Lung microvascular endothelial cell (primary cell): ENCODE data around the gene RAB7A. TPM values are rescaled to one million over a fixed set of nuclear protein-coding genes. Genes with fewer than 3 reads are reported as not detected.
A peak's percentile ranks its signal among the peaks of the same experiment; 100 is the strongest.

Experiments
- DNase-seq, 2 donors: peaks; one replicate each; pipeline versions ENCODE4 v3.0.0 to v3.0.0-alpha.2; 2010; ENCODE audit warnings: low read depth in 2 of 2
- total RNA-seq: library from RNA; depleted of rRNA; stranded (reverse); fragments of >200 nt; gene quantifications from 2 replicates; pipeline ENCODE4 v1.2.1, GENCODE V29; 2014

RAB7A gene
- total RNA-seq, 1 donor from 2014 or later, result 33.5 TPM

DNA sequence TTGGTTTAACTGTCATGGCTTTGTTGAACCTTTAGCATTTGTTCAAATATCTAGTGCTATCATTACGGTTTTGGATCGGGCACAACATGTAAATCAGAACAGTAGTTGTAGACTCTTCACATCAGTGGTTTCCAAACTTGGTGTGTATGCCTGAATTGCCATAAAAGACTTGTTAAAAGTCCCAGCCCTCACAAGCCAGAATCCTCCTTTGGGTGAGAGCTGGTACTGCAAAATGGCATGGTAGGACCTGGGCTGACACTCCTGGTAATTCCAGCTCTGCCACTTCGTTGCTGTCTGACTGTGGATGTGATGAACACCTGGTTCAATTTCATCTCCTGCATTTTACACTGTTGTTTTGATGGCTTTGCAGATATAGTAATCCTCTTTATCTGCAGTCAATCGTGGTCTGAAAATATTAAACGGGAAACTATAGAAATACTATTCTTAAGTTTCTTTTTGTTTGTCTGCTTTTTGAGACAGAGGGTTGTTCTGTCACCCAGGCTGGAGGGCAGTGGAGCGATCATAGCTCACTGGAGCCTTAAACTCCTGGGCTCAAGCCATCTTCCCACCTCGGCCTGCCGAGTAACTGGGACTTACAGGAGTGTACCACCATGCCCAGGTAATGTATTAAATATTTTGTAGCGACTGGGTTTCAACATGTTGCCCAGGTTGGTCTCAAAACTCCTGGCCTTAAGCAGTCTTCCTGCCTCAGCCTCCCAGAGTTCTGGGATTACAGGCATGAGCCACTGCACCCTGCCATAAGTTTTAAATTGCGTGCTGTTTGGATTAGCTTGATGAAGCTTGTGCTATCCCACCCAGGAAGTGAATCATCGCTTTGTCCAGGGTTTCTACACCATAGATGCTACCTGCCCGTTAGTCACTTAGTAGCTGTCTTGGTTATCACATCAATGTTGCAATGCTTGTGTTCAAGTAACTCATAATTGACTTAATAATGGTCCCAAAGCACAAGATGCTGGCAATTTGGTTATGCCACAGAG, 61.6 kb downstream of the RAB7A start:
- DNase-seq, result peak; percentile 35 to 51

DNA sequence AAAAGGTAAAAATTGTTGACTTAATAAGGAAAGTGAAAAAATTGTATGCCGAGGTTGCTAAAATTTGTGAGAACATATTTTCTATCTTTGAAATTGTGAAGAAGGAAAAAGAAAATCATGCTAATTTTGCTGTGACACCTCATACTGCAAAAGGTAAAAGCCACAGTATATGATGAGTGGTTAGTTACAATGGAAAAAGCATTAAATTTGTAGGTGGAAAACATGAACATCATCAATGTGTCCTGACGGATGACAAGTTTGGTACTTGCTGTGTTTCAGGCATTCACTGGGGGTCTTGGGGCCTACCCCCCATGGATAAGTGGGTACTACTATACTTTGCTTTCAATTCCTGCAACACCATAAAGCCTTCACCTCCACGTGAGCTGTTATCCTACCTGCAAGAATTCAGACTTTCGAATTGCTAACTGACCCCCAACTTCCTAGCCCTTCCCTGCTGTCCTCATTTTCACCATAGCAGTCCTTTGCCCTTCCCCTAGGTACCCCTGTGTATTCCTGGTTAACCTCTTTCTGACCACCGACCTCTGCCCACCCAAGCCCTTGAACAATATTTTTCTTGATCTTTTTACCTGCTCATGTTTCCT, 62.4 kb downstream of the RAB7A start:
- no peak for DNase-seq

DNA sequence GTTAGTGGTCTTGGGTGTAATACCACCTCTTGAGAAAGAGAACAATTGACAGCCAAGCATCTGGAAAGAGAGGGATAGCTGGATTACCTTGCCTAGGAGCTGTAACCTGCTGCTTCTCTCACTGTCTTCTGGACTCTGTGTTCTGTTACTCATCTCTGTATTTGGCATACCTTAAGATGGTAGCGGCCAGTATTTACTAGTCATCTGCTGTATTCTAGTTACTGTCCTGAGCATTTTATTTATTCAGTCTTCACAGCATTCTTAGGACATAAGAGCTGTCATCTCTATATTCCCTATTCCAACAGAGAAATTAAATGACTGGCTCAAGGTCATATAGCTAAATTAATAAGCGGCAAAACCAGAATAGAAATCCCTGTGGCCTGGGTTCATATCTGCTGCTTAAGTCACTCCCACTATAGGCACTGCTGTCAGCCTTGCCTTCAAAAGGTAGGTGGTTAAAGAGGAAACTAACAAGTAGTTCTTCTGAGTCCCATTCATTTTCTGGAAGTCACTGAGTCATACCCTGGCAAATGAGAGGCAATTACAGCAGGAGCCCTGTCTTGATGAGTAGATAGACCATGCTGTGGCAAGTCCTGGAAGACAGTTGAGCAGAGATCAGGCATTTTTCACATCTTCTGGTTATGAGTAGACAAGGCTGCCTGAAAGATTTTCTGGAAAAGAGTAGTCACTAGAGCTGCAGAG, 68.2 kb downstream of the RAB7A start:
- peak in 1 of 2 donors; percentile 79 for DNase-seq

GRCh38 chr3:128794770-128795649, 69.0 kb downstream of the RAB7A start:
- DNase-seq, result peak; percentile 66 to 76

- DNase-seq, result no peak
Observed at GRCh38 chr3:128799653-128800052, 73.7 kb downstream of the RAB7A start.

DNA sequence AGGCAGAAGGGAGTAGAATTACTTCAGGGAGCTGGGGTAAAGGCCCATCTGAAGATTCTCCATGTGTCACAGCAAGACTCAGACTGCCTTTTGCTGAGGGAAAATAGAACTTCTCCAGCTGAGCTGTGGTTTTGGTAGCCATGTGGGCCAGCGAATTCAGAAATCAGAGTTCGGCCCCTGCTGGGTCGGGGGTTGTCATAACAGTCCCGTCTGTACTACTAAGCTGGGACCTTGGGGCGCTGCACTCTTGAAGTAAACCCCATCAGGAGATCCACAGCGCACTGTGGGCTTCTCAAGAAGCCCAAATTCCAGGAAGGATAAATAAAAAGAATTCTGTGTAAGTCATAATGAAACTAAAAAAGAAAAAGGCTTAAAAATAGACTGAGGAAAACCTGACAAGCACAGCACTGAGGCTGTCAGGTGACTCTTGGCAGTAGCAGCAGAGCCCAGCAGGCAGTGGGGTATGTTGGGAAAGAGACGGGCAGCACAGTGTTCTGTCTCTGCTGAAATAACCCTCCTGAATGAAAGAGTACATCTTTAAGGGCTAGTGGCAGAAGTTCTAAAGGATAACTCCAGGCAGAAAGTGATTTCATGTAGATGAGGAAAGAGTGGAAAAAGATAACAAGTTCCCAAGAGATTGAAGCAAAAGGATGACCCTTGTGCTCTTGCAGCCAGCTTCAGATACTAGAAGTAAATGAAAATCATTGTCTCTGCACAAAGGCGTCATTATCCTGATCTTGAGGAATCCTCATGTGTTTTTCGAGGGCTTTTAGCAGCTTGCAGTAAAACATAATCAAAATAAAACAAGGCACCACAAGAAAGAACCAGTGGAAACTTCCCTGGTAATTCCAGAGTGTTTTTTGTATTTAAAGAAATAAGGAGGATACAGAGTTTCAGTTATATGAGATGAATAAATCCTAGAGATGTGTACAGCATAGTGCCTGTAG, 74.5 kb downstream of the RAB7A start:
- no peak for DNase-seq

GRCh38 chr3:128801779-128802380, 75.9 kb downstream of the RAB7A start:
- no peak for DNase-seq

- no peak for DNase-seq
Observed at GRCh38 chr3:128803307-128803706, 77.3 kb downstream of the RAB7A start.

DNA sequence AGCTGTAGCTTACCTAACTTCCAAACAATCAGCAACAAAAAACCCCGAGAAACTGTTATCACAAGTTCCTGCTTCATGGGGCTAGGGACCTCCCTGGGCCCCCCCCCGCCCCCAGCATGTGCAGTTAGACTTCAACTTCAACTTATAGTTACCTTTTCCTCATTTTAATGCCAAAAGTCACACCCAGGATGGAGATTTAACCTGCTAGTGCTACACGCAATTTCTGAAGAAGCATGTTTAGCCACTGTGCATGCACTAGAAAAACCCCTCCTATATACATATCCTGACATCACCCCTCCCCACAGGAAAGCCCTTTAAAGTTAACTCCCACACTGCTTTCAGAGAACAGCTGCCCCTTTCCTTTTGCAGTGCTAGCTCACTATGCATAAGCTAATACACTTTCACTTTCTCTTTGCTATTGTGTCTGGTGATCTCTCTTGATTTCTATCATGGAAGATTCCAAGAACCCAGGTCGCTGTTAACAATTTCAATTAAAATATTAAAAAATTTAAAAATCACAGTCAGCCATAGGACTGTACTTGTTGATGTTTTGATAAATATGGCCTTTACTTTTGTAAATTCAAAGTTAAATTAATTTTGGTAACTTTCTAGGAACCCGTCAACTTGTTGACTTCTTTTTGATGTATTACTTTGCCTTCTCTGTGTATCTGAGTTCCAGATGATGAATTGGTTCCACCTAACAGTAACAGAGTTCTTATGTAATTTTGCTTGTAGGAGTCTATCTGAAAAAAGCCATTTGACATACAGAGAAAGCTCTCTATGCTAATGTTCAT, 78.2 kb downstream of the RAB7A start:
- peak; percentile 79 to 81 for DNase-seq

DNA sequence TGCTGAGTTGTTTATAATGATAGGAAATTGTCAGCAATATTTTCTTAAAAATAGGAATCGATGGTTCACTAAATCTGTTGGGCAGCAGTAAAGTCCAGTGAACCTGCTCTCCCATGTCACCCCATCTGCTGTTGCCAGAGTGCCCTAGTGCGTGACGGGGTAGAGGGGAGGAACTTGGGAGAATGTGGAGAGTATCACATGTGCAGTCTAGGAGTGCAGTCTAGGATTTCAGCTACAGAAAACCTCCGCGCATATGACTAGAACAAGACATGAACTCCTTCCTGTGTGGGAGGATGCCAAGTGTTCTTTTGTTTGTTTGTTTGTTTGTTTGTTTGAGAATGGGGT, 78.8 kb downstream of the RAB7A start:
- DNase-seq, result peak in 1 of 2 donors; percentile 39

DNA sequence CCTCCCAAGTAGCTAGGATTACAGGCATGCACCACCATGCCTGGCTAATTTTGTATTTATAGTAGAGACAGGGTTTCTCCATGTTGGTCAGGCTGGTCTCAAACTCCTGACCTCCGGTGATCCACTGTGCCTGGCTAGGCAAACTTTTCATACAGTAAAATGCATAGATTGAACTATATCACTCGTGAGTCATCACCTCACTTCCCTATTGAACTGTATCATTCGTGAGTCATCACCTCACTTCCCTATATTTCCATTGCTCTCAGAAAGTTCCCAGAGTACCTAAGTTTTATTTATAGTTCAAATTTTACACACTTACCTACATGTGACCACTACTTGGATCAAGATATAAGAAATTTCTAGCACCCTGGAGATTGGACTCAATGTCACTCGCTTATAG, 79.8 kb downstream of the RAB7A start:
- DNase-seq, result peak; percentile 65 to 75

GRCh38 chr3:128806588-128806987, 80.6 kb downstream of the RAB7A start:
- DNase-seq, result no peak

GRCh38 chr3:128807186-128807830, 81.3 kb downstream of the RAB7A start:
- no peak for DNase-seq

DNA sequence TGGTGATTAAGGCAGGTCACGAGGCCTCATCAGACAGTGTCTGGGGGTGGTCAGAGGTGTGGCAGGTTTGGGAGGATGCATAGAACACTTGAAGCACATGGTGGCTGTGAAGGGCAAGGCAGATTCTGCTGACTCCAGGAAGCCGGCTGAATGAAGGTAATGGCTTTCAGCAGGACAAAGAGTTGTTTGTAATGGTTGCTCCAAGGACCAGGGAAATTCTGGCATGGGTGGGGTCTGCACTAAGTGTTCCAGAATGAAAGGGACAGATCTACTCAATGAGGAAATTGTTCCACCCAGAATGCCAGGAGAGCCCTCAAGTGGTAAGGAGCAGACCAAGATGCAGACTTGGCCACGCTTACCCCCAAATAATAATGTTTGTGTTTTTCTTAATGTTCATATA, 82.7 kb downstream of the RAB7A start:
- no peak for DNase-seq

GRCh38 chr3:128813097-128813496, 87.1 kb downstream of the RAB7A start:
- peak; percentile 54 to 78 for DNase-seq

DNA sequence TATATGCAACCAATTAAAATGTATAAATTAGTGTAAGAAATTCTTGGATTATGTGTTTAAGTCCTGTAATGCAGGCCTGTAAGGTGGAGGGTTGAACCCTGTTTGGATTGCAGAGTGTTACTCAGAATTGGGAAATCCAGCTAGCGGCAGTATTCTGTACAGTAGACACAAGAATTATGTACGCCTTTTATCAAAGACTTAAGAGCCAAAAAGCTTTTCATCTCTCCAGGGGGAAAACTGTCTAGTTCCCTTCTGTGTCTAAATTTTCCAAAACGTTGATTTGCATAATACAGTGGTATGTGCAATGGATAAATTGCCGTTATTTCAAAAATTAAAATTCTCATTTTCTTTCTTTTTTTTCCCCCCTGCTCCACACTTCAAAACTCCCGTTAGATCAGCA, 88.1 kb downstream of the RAB7A start:
- DNase-seq, result no peak

- DNase-seq, result peak in 1 of 2 donors; percentile 79
Observed at GRCh38 chr3:128814519-128815317, 88.7 kb downstream of the RAB7A start.
